ENCODE results near the gene ANXA2. TPM values are rescaled to one million over a fixed set of nuclear protein-coding genes. Genes with fewer than 3 reads are reported as not detected.

Gene ANXA2
- total and polyA plus RNA-seq, 2 donors (not counting 1 experiment from before 2014, with no cell fraction given), result 116 to 133 TPM

DNA sequence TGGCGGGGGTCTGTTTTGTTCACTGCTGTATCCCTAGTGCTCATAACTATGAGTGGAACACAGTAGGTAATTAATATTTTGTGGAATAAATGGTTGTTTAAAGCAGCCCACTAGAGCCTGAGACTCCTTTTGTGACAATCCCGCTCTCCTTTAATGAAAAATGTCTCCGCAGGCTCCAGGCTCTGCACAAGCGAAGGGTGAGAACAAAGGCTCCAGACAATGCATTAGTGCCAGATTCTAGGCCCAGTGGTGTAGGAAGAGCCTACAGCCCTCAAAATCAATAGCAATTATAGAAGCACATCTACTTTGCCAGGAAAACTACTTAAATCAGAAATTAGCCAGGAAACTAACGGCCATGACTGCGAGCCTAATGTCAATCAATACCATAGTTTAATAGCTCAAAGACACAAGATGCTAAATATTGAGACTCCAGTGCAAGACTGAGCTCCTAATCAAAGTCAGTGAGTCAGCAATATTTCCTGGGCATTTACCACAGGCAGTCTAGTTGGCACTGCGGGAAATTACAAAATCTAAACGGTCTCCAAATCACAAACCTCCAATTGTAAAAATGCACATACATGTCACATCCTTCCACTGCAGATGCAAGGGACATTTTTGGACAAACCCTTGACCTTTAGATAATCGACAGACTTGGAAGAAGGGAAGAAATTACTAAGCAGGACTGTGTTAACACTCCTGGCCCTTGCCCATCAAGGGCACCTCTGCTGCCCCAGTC lies 2.3 kb downstream of the ANXA2 start:
- WGBS (ENCODE audit: insufficient coverage), result 98% methylated on average over 4 of the region's 9 CpGs
- no peaks in the 10 kb centered on the region for H3K9me3 Mint-ChIP-seq (ENCODE audit: insufficient read depth)
- peaks cover 49% of the 10 kb centered on the region for H3K4me1 Mint-ChIP-seq
- POLR2A ChIA-PET, result no interaction called here
- H3K27ac Mint-ChIP-seq, result no peak overlapping the region
- peaks cover 12 to 25% of the 10 kb centered on the region in 2 donors for H3K4me1 ChIP-seq (ENCODE audit: control insufficient read depth in 2 of 2, insufficient read depth in 2 of 2, low read length in 2 of 2)
- H3K4me2 ChIP-seq (replicated peaks; ENCODE audit: low read depth, low read length, poor library complexity, severe bottlenecking), result no peak overlapping the region
- TF ChIP-seq EZH2 (IDR thresholded peaks at IDR 0.05; ENCODE audit: borderline replicate concordance, insufficient read depth, low read depth, low read length, poor library complexity, severe bottlenecking), result no peak
- TF ChIP-seq, protein P1, sequence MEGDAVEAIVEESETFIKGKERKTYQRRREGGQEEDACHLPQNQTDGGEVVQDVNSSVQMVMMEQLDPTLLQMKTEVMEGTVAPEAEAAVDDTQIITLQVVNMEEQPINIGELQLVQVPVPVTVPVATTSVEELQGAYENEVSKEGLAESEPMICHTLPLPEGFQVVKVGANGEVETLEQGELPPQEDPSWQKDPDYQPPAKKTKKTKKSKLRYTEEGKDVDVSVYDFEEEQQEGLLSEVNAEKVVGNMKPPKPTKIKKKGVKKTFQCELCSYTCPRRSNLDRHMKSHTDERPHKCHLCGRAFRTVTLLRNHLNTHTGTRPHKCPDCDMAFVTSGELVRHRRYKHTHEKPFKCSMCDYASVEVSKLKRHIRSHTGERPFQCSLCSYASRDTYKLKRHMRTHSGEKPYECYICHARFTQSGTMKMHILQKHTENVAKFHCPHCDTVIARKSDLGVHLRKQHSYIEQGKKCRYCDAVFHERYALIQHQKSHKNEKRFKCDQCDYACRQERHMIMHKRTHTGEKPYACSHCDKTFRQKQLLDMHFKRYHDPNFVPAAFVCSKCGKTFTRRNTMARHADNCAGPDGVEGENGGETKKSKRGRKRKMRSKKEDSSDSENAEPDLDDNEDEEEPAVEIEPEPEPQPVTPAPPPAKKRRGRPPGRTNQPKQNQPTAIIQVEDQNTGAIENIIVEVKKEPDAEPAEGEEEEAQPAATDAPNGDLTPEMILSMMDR (IDR thresholded peaks at IDR 0.05), result no peak
- H2AFZ ChIP-seq (ENCODE audit: insufficient read depth, low read depth, low read length, poor library complexity, severe bottlenecking), result no peak overlapping the region
- H3K9me3 ChIP-seq (ENCODE audit: control extremely low read depth in 1 of 3, control insufficient read depth in 2 of 3, insufficient read depth in 1 of 3, low read length in 2 of 3), result no peaks in the 10 kb centered on the region
- intact Hi-C loops (cut with micrococcal nuclease), result loop anchor here (5.0 to 10.0 kb wide), 2 partner anchors 1408 to 1621 kb away; partner anchors contain the start of genes MINDY2 and RNF111
- CTCF ChIA-PET, result no interaction called here
- H4K20me1 ChIP-seq (ENCODE audit: control insufficient read depth, insufficient read depth, low read length, poor library complexity, severe bottlenecking), result peaks cover 13% of the 10 kb centered on the region
- ATAC-seq (ENCODE audit: low read depth), result no peak
- DNase-seq, result no peak
- H3K27ac ChIP-seq (ENCODE audit: low read length in 2 of 2), result no peak overlapping the region
- no peak overlapping the region for H3K9ac ChIP-seq (ENCODE audit: low read length)
- peaks cover 33% of the 10 kb centered on the region for H3K79me2 ChIP-seq (ENCODE audit: control insufficient read depth, insufficient read depth, low read length)
- H3K27me3 Mint-ChIP-seq, result no peaks in the 10 kb centered on the region
- H3K27me3 ChIP-seq (replicated peaks in 1 of 4; ENCODE audit: control extremely low read depth in 1 of 4, control insufficient read depth in 3 of 4, insufficient read depth in 4 of 4, low read length in 3 of 4), result no peaks in the 10 kb centered on the region
- peak overlapping the region; percentile 96 for H3K4me3 Mint-ChIP-seq
- no peak overlapping the region for H3K4me3 ChIP-seq (ENCODE audit: control extremely low read depth in 1 of 5, extremely low read depth in 1 of 5, insufficient read depth in 1 of 5, low read depth in 2 of 5, low read length in 4 of 5)
- H3K36me3 ChIP-seq (replicated peaks in 1 of 2; ENCODE audit: control extremely low read depth in 1 of 2, control insufficient read depth in 1 of 2, extremely low read depth in 1 of 2, insufficient read depth in 2 of 2, low read length in 1 of 2), result peaks cover 0 to 7% of the 10 kb centered on the region in 2 experiments

DNA sequence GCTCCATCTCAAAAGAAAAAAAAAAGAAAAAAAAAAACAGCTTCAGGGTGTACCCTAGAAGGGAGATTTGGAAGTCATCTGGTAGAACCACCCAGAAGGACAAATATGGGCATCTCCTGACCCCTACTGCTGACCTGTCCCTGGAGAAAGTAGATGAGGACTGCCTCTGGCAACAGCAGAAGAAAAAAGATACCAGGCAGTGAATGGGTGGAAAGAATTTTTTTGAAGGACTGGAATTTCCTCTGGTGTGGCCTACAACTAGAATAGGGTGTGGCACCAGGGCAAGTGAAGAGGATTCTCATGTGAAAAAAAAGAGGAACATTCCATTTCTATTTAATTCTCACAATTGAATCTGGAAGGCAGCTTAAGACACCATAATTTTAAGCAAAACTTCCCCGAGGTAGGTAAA lies 3.1 kb downstream of the ANXA2 start:
- DNase-seq (no peak), ATAC-seq (ENCODE audit: low read depth) (no peak)
- Mint-ChIP-seq H3K4me3 (no peak overlapping the region), H3K9me3 (ENCODE audit: insufficient read depth) (no peaks in the 10 kb centered on the region), H3K4me1 (peaks cover 53% of the 10 kb centered on the region), H3K27me3 (no peaks in the 10 kb centered on the region), H3K27ac (no peak overlapping the region)
- peaks cover 0 to 7% of the 10 kb centered on the region in 2 experiments for H3K36me3 ChIP-seq (replicated peaks in 1 of 2; ENCODE audit: control extremely low read depth in 1 of 2, control insufficient read depth in 1 of 2, extremely low read depth in 1 of 2, insufficient read depth in 2 of 2, low read length in 1 of 2)
- H3K27me3 ChIP-seq (replicated peaks in 1 of 4; ENCODE audit: control extremely low read depth in 1 of 4, control insufficient read depth in 3 of 4, insufficient read depth in 4 of 4, low read length in 3 of 4), result no peaks in the 10 kb centered on the region
- H3K9ac ChIP-seq (ENCODE audit: low read length), result no peak overlapping the region
- TF ChIP-seq EZH2 (IDR thresholded peaks at IDR 0.05; ENCODE audit: borderline replicate concordance, insufficient read depth, low read depth, low read length, poor library complexity, severe bottlenecking), result no peak
- TF ChIP-seq, protein P1 (IDR thresholded peaks at IDR 0.05), result no peak
- POLR2A ChIA-PET, result no interaction called here
- H3K9me3 ChIP-seq (ENCODE audit: control extremely low read depth in 1 of 3, control insufficient read depth in 2 of 3, insufficient read depth in 1 of 3, low read length in 2 of 3), result no peaks in the 10 kb centered on the region
- peaks cover 17% of the 10 kb centered on the region for H4K20me1 ChIP-seq (ENCODE audit: control insufficient read depth, insufficient read depth, low read length, poor library complexity, severe bottlenecking)
- H2AFZ ChIP-seq (ENCODE audit: insufficient read depth, low read depth, low read length, poor library complexity, severe bottlenecking), result no peak overlapping the region
- intact Hi-C loops (cut with micrococcal nuclease), result loop anchor here (5.0 to 10.0 kb wide), 2 partner anchors 1407 to 1620 kb away; partner anchors contain the start of genes MINDY2 and RNF111
- H3K4me2 ChIP-seq (replicated peaks; ENCODE audit: low read depth, low read length, poor library complexity, severe bottlenecking), result no peak overlapping the region
- peaks cover 40% of the 10 kb centered on the region for H3K79me2 ChIP-seq (ENCODE audit: control insufficient read depth, insufficient read depth, low read length)
- no CpG with 5 or more reads among the region's 1 CpG for WGBS (ENCODE audit: insufficient coverage)
- H3K4me1 ChIP-seq (ENCODE audit: control insufficient read depth in 2 of 2, insufficient read depth in 2 of 2, low read length in 2 of 2), result peaks cover 12 to 27% of the 10 kb centered on the region in 2 donors
- H3K27ac ChIP-seq (ENCODE audit: low read length in 2 of 2), result no peak overlapping the region
- CTCF ChIA-PET, result interaction anchor here (0.6 kb wide), 1 partner anchor 110 kb away, joined by 3 read pairs; no protein-coding TSS in a partner anchor
- H3K4me3 ChIP-seq (ENCODE audit: control extremely low read depth in 1 of 5, extremely low read depth in 1 of 5, insufficient read depth in 1 of 5, low read depth in 2 of 5, low read length in 4 of 5), result no peak overlapping the region
